Measurements from ENCODE around the gene TFAP2A.

Gene TFAP2A

GRCh38 chr6:10398446-10399218 lies 16.2 kb downstream of the TFAP2A start:
- no peak for DNase-seq

GRCh38 chr6:10397756-10398445 lies 17.0 kb downstream of the TFAP2A start:
- no peak for DNase-seq

GRCh38 chr6:10396785-10397184 lies 18.1 kb downstream of the TFAP2A start:
- DNase-seq: no peak

- no peak for DNase-seq
Observed at GRCh38 chr6:10395704-10396546, 18.9 kb downstream of the TFAP2A start.

GRCh38 chr6:10395171-10395703 lies 19.6 kb downstream of the TFAP2A start:
- no peak for DNase-seq

- no peak for DNase-seq
Observed at GRCh38 chr6:10393544-10394225, 21.2 kb downstream of the TFAP2A start.

GRCh38 chr6:10391799-10392198 lies 23.1 kb downstream of the TFAP2A start:
- DNase-seq: no peak

GRCh38 chr6:10391299-10391630 lies 23.6 kb downstream of the TFAP2A start:
- DNase-seq: no peak

- DNase-seq: no peak
Observed at GRCh38 chr6:10390495-10391298, 24.2 kb downstream of the TFAP2A start.

- DNase-seq: no peak
Observed at GRCh38 chr6:10389739-10390494, 25.0 kb downstream of the TFAP2A start.

- no peak for DNase-seq
Observed at GRCh38 chr6:10386756-10387654, 27.9 kb downstream of the TFAP2A start.

GRCh38 chr6:10386220-10386619 lies 28.7 kb downstream of the TFAP2A start:
- DNase-seq: no peak

- DNase-seq: no peak
Observed at GRCh38 chr6:10385524-10386132, 29.2 kb downstream of the TFAP2A start.

GRCh38 chr6:10384610-10385523 lies 30.0 kb downstream of the TFAP2A start:
- no peak for DNase-seq

GRCh38 chr6:10384091-10384609 lies 30.7 kb downstream of the TFAP2A start:
- no peak for DNase-seq

GRCh38 chr6:10383331-10384090 lies 31.4 kb downstream of the TFAP2A start:
- DNase-seq: no peak

- no peak for DNase-seq
Observed at GRCh38 chr6:10382728-10383330, 32.0 kb downstream of the TFAP2A start.
